T47D (cell line): ENCODE data around the gene WNK1.
"Not testable (repeated sequence)": the region's sequence is repeated elsewhere in the genome, so short reads cannot be mapped to it uniquely, and the experiment has no call there.

Experiments
- DNase-seq, 2 experiments: peaks; one replicate each; pipeline versions ENCODE4 v3.0.0 to v3.0.0-alpha.2; 2011 to 2012; ENCODE audit warnings: low read depth in 1 of 2, low spot score in 1 of 2
- JUND ChIP-seq: IDR thresholded peaks from 2 replicates; pipeline ENCODE4 v1.6.1; 2012; ENCODE audit warnings: low read depth
- in situ Hi-C: cut with HindIII; loops from 2 replicates; pipeline ENCODE4 v1.10.0; 2016; ENCODE audit warnings: low sequenced_read_pairs, low pct_unique_long_range_greater_than_20kb

WNK1 gene

GRCh38 chr12:802242-803120 lies 50.1 kb downstream of the WNK1 start:
- in situ Hi-C loops = no loop called here
- TF ChIP-seq JUND = no peak
- no peak for DNase-seq

GRCh38 chr12:805022-805632 lies 52.7 kb downstream of the WNK1 start:
- no peak for DNase-seq
- in situ Hi-C loops = no loop called here
- no peak for TF ChIP-seq JUND

GRCh38 chr12:806200-806791 lies 53.9 kb downstream of the WNK1 start:
- in situ Hi-C loops = no loop called here
- TF ChIP-seq JUND = no peak
- DNase-seq = no peak

GRCh38 chr12:807041-807735 lies 54.8 kb downstream of the WNK1 start:
- TF ChIP-seq JUND = no peak
- no peak for DNase-seq
- in situ Hi-C loops = no loop called here

DNA sequence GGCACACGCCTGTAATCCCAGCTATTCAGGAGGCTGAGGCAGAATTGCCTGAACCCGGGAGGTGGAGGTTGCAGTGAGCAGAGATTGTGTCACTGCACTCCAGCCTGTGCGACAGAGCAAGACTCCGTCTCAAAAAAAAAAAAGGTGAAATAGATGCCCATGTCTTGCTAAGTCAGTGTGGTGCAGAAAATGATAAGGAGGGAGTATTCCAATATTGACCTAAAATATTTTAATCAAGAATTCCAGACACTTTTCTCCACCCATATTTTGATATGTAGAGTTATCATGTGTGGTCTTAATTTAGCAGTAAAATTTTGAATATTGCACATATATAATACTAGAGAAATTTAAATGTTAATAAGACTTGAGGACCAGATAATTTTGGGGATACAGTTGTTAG lies 57.7 kb downstream of the WNK1 start:
- in situ Hi-C loops = no loop called here
- TF ChIP-seq JUND = no peak
- no peak for DNase-seq

DNA sequence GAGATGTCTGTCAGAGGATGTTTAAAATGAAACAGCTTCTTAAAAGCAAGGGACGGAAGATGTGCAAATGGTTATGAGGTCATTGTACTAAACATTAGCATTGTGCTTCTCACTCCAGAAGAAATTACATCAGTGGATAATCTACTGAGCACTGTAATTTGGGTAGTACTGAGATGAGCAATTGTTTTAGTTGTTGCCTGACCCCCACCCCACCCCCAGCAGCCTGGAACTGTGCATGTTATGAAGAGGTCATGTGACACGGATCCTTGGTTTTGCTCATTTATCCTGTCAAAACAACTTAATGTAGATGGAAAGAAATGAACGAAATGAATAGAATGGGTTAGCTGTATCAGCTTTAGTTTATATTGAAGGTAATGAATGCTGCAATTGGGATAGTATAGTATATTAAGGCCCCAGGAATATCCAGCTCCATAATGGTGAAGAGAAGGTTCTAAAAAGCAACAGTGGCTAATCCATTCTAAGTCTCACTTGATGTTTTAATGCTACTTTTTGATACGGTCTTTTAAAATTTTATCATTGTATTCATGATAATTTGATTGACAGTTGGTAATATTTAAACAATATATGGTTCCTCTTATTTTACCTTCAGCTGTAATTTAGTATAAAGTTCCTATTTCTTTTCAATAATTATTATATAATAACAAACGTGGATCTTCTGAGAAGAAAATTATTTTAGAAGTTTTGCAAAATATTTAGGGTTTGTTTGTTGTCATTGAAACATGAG lies 58.5 kb downstream of the WNK1 start:
- no peak for TF ChIP-seq JUND
- in situ Hi-C loops = no loop called here
- no peak for DNase-seq

- in situ Hi-C loops = no loop called here
- no peak for DNase-seq
- TF ChIP-seq JUND = no peak
Measured at GRCh38 chr12:812950-813349, 60.6 kb downstream of the WNK1 start.

- in situ Hi-C loops, DNase-seq: not testable (repeated sequence)
Measured at GRCh38 chr12:817456-817855, 65.1 kb downstream of the WNK1 start.

DNA sequence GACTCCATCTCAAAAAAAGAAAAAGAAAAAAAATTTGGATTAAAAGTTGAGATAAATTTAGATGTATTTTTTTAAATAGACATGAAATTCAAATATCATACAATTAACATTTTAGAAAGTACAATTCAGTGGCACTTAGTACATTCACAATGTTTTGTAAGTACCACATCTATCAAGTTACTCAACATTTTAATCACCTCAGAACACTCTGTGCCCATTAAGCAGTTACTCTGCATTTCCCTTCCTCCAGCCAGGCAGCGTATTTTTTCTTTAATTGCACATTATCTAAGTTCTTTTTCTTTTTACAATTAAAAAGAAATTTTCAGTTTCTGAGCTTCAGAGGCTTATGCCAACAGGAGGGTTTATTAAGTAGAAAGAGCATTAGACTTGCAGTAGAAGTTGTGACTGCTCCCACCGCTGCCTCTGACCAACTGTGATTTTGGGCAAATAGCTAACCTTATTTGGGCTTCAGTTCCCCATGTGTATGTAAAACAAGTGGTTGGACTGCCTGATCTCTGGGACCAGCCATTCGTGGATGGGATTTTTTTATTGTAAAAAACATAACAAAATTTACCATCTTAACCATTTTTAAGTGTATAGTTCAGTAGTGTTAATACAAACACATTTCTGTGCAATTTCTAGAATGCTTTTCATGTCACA lies 65.7 kb downstream of the WNK1 start:
- no peak for DNase-seq
- in situ Hi-C loops = no loop called here
- TF ChIP-seq JUND = no peak

- TF ChIP-seq JUND = no peak
- DNase-seq = no peak
Measured at GRCh38 chr12:818733-819132, 66.4 kb downstream of the WNK1 start.

DNA sequence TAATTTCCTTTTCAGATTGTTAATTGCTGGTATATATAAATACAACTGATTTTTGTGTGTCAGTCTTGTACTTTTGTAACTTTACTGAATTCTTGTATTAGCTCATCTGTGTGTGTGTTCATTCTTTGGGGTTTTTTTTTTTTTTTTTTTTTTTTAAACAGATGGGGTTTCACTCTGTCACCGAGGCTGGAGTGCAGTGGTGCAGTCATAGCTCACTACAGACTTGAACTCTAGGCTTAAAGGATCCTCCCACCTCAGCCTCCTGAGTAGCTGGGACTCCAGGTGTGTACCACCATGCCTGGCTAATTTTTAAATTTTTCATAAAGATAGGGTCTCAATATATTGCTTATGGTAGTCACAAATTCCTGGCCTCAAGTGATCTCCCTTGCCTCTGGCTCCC lies 68.0 kb downstream of the WNK1 start:
- in situ Hi-C loops = no loop called here
- no peak for DNase-seq
- no peak for TF ChIP-seq JUND

More at GRCh38 chr12:818733-819132, 66.4 kb downstream of the WNK1 start:
- in situ Hi-C loops = no loop called here
